Neuron (in vitro differentiated cells): ENCODE data around the gene WDR81.
"Not testable (repeated sequence)": the region's sequence is repeated elsewhere in the genome, so short reads cannot be mapped to it uniquely, and the experiment has no call there.

Source experiments
- H2AFZ ChIP-seq: one replicate; pipeline ENCODE4 v1.6.1; 2013; ENCODE audit warnings: low read depth, mild to moderate bottlenecking, inconsistent platforms, low read length, moderate library complexity
- H3K27me3 ChIP-seq: one replicate; pipeline ENCODE4 v1.6.1; 2013; ENCODE audit warnings: low read length; ENCODE audit not compliant: insufficient read depth
- H3K36me3 ChIP-seq: one replicate; pipeline ENCODE4 v1.6.1; 2013; ENCODE audit warnings: low read length; ENCODE audit not compliant: insufficient read depth
- H3K4me1 ChIP-seq: one replicate; pipeline ENCODE4 v1.6.1; 2013; ENCODE audit warnings: low read length; ENCODE audit not compliant: insufficient read depth
- H3K4me3 ChIP-seq: 2 replicates; pipeline ENCODE4 v1.5.1; 2013; ENCODE audit warnings: mild to moderate bottlenecking, low read length, moderate library complexity
- H3K9me3 ChIP-seq: one replicate; pipeline ENCODE4 v1.6.1; 2013; ENCODE audit warnings: low read length

WDR81 gene

GRCh38 chr17:1716076-1716911, 8.2 kb upstream of the WDR81 start:
- Histone ChIP-seq H2AFZ (peak overlapping the region; percentile 55), H3K36me3 (no peaks in the 10 kb centered on the region), H3K4me3 (peak overlapping the region; percentile 74), H3K9me3 (no peaks in the 10 kb centered on the region), H3K4me1 (peaks cover 27% of the 10 kb centered on the region), H3K27me3 (no peaks in the 10 kb centered on the region)

DNA sequence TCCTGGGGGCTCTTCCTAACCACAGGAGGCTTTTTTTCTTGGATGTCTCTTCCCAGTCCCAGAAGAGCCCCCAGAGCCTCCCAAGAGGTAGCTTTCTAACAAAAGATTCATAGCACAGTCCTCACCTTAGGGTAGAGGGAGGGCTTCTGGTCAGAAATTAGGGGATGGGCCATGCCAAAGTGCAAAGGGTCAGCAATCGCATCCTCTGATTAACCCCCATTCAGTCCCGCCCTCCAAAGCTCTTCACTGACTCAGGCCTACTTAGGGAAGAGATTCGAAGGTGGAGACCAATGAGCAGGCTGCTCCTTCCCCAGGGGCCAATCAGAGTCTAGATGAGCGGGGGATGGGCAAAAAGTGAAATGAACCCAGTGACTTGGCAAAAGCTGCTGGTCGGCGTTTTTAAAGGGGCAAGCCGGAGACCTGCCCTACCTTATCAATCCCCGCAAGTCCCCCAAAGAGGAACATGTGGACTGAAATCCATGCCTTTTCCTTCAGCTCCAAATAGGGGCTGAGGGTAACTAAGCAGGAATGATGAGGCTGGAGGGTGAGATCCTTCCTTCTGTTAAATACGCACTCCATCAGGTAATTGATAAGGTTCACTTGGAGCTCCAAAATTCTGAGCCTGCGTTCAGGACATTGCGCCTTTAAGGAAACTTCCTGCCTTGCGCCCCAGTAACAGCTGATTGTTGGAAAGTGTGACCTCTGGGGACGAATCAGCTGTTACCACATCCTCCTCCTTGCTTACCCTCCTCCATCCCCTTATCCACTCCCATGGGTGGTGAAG, 7.4 kb upstream of the WDR81 start:
- no peaks in the 10 kb centered on the region for H3K27me3 ChIP-seq
- no peaks in the 10 kb centered on the region for H3K9me3 ChIP-seq
- peak overlapping the region; percentile 57 for H3K4me3 ChIP-seq
- no peaks in the 10 kb centered on the region for H3K36me3 ChIP-seq
- H3K4me1 ChIP-seq, result peaks cover 27% of the 10 kb centered on the region
- peak overlapping the region; percentile 55 for H2AFZ ChIP-seq

- Histone ChIP-seq H3K4me1 (peaks cover 25% of the 10 kb centered on the region), H2AFZ (no peak overlapping the region), H3K4me3 (no peak overlapping the region), H3K36me3 (no peaks in the 10 kb centered on the region), H3K27me3 (no peaks in the 10 kb centered on the region), H3K9me3 (no peaks in the 10 kb centered on the region)
Observed at GRCh38 chr17:1718362-1719165, 5.9 kb upstream of the WDR81 start.

- Histone ChIP-seq H3K4me3 (no peak overlapping the region), H3K36me3 (no peaks in the 10 kb centered on the region), H3K4me1 (peaks cover 8% of the 10 kb centered on the region), H3K27me3 (no peaks in the 10 kb centered on the region), H2AFZ (no peak overlapping the region), H3K9me3 (no peaks in the 10 kb centered on the region)
Observed at GRCh38 chr17:1720856-1721386, 3.6 kb upstream of the WDR81 start.

DNA sequence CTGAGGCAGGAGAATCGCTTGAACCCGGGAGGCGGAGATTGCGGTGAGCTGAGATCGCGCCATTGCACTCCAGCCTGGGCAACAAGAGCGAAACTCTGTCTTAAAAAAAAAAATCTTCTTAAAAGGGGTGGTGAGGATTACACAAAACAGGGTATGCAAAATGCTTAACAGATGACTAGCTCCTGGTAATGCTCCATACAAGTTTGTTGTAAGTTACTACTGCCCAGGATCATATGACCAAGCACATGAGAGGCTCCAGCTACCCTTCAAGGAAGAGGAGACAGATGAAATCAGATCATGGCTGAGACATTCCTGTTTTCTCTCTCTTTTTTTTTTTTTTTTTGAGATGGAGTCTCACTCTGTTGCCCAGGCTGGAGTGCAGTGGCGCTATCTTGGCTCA, 2.5 kb upstream of the WDR81 start:
- not testable (repeated sequence) for H3K4me1 ChIP-seq, H3K36me3 ChIP-seq, H2AFZ ChIP-seq, H3K27me3 ChIP-seq, H3K4me3 ChIP-seq, H3K9me3 ChIP-seq

- Histone ChIP-seq H2AFZ (peak overlapping the region; percentile 76), H3K4me1 (peaks cover 1% of the 10 kb centered on the region), H3K36me3 (no peaks in the 10 kb centered on the region), H3K27me3 (no peaks in the 10 kb centered on the region), H3K4me3 (peak overlapping the region; percentile 48), H3K9me3 (no peaks in the 10 kb centered on the region)
Observed at GRCh38 chr17:1724869-1725641, 551 bp downstream of the WDR81 start.

- Histone ChIP-seq H3K4me3 (no peak overlapping the region), H3K9me3 (no peaks in the 10 kb centered on the region), H3K36me3 (no peaks in the 10 kb centered on the region), H2AFZ (no peak overlapping the region), H3K4me1 (peaks cover 1% of the 10 kb centered on the region), H3K27me3 (no peaks in the 10 kb centered on the region)
Observed at GRCh38 chr17:1725642-1726511, 1.4 kb downstream of the WDR81 start.

DNA sequence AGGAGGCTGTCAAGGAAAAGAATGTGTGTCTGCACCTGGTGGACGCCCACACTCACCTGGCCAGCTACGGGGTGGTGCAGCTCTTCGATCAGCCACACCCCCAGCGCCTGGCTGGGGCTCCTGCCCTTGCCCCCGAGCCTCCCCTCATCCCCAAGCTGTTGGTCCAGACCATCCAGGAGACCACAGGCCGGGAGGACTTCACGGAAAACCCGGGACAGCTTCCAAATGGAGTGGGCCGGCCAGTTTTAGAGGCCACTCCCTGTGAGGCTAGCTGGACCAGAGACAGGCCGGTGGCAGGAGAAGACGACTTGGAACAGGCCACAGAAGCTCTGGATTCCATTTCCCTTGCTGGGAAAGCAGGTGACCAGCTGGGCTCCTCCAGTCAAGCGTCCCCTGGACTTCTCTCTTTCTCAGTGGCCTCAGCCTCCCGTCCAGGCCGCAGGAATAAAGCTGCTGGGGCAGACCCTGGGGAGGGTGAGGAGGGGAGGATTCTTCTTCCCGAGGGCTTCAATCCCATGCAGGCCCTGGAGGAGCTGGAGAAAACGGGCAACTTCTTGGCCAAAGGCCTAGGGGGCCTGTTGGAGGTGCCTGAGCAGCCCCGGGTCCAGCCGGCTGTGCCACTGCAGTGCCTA, 2.2 kb downstream of the WDR81 start:
- no peaks in the 10 kb centered on the region for H3K9me3 ChIP-seq
- H3K4me3 ChIP-seq, result no peak overlapping the region
- H2AFZ ChIP-seq, result no peak overlapping the region
- H3K36me3 ChIP-seq, result no peaks in the 10 kb centered on the region
- peaks cover 1% of the 10 kb centered on the region for H3K4me1 ChIP-seq
- H3K27me3 ChIP-seq, result no peaks in the 10 kb centered on the region

DNA sequence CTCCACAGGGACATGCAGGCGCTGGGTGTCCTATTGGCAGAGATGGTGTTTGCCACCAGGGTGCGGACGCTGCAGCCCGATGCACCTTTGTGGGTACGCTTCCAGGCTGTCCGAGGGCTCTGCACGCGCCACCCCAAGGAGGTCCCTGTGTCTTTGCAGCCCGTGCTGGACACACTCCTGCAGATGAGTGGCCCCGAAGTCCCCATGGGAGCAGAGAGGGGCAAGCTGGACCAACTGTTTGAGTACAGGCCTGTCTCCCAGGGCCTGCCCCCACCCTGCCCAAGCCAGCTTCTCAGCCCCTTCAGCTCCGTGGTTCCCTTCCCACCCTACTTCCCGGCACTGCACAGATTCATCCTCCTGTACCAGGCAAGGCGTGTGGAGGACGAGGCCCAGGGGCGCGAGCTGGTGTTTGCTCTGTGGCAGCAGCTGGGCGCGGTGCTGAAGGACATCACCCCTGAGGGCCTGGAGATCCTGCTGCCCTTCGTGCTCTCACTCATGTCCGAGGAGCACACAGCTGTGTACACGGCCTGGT, 2.8 kb downstream of the WDR81 start:
- H3K9me3 ChIP-seq, result no peaks in the 10 kb centered on the region
- peaks cover 1% of the 10 kb centered on the region for H3K4me1 ChIP-seq
- H3K36me3 ChIP-seq, result no peaks in the 10 kb centered on the region
- no peak overlapping the region for H2AFZ ChIP-seq
- H3K4me3 ChIP-seq, result no peak overlapping the region
- H3K27me3 ChIP-seq, result no peaks in the 10 kb centered on the region

DNA sequence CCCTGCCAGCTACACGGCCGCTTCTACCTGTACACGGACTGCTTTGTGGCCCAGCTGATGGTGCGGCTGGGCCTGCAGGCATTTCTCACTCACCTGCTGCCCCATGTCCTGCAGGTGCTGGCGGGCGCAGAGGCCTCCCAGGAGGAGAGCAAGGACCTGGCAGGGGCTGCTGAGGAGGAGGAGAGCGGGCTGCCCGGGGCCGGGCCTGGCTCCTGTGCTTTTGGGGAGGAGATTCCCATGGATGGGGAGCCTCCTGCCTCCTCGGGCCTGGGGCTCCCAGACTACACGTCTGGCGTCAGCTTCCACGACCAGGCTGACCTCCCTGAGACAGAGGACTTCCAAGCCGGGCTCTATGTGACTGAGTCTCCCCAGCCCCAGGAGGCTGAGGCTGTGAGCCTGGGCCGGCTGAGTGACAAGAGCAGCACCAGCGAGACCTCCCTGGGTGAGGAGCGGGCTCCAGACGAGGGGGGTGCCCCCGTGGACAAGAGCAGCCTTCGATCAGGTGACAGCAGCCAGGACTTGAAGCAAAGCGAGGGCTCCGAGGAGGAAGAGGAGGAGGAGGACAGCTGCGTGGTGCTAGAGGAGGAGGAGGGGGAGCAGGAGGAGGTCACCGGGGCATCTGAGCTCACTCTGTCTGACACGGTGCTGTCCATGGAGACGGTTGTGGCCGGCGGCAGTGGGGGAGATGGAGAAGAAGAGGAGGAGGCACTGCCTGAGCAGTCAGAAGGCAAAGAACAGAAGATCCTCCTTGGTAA, 3.5 kb downstream of the WDR81 start:
- Histone ChIP-seq H3K9me3 (no peaks in the 10 kb centered on the region), H3K4me1 (peaks cover 1% of the 10 kb centered on the region), H3K4me3 (no peak overlapping the region), H2AFZ (no peak overlapping the region), H3K36me3 (no peaks in the 10 kb centered on the region), H3K27me3 (no peaks in the 10 kb centered on the region)

DNA sequence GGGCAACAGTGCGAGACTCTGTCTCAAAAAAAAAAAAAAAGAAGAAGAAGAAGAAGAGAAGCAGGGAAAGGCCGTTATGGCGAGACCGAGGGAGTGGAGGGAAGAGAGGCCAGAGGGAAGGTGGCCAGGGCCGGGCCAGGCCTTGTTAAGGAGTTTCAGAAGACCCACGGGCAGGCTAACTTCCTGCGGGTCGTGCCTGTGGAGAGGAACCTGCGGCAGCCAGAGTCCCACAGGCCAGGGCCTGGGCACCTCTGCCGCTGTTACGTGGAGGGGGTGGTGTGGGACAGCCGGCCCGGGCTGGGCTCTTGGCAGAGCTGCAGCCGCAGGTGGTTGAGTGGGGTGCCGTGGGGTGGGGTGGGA, 5.4 kb downstream of the WDR81 start:
- no peaks in the 10 kb centered on the region for H3K27me3 ChIP-seq
- no peaks in the 10 kb centered on the region for H3K4me1 ChIP-seq
- H3K4me3 ChIP-seq, result no peak overlapping the region
- H2AFZ ChIP-seq, result no peak overlapping the region
- H3K9me3 ChIP-seq, result no peaks in the 10 kb centered on the region
- H3K36me3 ChIP-seq, result no peaks in the 10 kb centered on the region
